ACC112 (cell line): ENCODE measurements around the gene PTN.
"Not testable (repeated sequence)": the region's sequence is repeated elsewhere in the genome, so short reads cannot be mapped to it uniquely, and the experiment has no call there.

Experiments used
- H2AFZ ChIP-seq: fragments of 200-600 bp; sonication (generic); one replicate; pipeline ENCODE4 v1.6.0; 2017; ENCODE audit warnings: antibody characterized with exemption, low read length; ENCODE audit not compliant: unreplicated experiment
- H3K27ac ChIP-seq: fragments of 200-600 bp; sonication (generic); 2 replicates; pipeline ENCODE4 v1.5.1; 2014; ENCODE audit warnings: low read depth, mild to moderate bottlenecking, antibody characterized with exemption, low read length, moderate library complexity
- H3K27me3 ChIP-seq: fragments of 200-600 bp; sonication (generic); 2 replicates; pipeline ENCODE4 v1.6.1; 2014; ENCODE audit warnings: mild to moderate bottlenecking, antibody characterized with exemption, low read length, moderate library complexity, mixed read lengths; ENCODE audit not compliant: insufficient read depth
- H3K36me3 ChIP-seq: fragments of 200-600 bp; sonication (generic); 2 replicates; pipeline ENCODE4 v1.6.1; 2016; ENCODE audit warnings: mild to moderate bottlenecking, antibody characterized with exemption, low read length, moderate library complexity, mixed read lengths; ENCODE audit not compliant: insufficient read depth
- H3K4me1 ChIP-seq: fragments of 200-600 bp; sonication (generic); one replicate; pipeline ENCODE4 v1.6.1; 2016; ENCODE audit warnings: low read length, mixed read lengths; ENCODE audit not compliant: insufficient read depth, unreplicated experiment, control insufficient read depth
- H3K4me3 ChIP-seq: fragments of 200-600 bp; sonication (generic); 2 replicates; pipeline ENCODE4 v1.5.1; 2014; ENCODE audit warnings: mild to moderate bottlenecking, low read depth, low read length
- H3K79me2 ChIP-seq: fragments of 200-600 bp; sonication (generic); one replicate; pipeline ENCODE4 v1.6.0; 2016; ENCODE audit warnings: low read length; ENCODE audit not compliant: control insufficient read depth, unreplicated experiment, insufficient read depth

The PTN gene

DNA sequence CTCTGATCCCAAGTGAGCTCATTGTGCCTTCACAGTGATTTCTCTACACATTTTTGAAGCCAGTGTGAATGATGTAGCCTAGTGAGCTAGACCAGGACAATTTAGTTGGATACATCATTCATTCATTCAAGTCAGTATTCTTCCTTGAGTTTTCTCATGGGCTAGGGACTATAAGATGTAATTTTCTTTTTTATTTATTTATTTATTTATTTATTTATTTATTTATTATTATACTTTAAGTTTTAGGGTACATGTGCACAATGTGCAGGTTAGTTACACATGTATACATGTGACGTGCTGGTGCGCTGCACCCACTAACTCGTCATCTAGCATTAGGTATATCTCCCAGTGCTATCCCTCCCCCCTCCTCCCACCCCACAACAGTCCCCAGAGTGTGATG lies 104.3 kb downstream of the PTN start:
- H3K79me2 ChIP-seq, H3K4me1 ChIP-seq, H3K4me3 ChIP-seq, H2AFZ ChIP-seq, H3K27me3 ChIP-seq, H3K36me3 ChIP-seq, H3K27ac ChIP-seq: not testable (repeated sequence)

DNA sequence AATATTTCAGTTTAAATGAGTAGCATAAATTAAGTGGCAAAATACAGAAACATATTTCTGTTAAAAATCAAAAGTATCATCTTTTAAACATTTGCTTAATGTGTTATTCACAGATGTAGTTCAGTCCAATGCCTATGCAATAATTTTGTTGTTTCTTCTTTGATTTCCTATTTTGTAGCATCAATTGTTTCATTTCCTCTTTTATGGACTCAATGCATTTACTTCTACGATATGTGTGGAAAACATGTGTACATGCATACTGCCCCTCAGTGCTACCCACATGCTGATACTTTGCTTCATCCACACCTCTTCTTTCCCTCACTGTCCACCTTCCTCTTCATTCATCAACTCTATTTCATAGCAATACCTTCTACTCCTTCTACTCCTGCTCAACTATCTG lies 108.1 kb downstream of the PTN start:
- Histone ChIP-seq H3K4me1 (no peaks in the 10 kb centered on the region), H3K27ac (no peak overlapping the region), H3K4me3 (no peak overlapping the region), H2AFZ (no peak overlapping the region), H3K79me2 (no peaks in the 10 kb centered on the region), H3K36me3 (no peaks in the 10 kb centered on the region), H3K27me3 (no peaks in the 10 kb centered on the region)

DNA sequence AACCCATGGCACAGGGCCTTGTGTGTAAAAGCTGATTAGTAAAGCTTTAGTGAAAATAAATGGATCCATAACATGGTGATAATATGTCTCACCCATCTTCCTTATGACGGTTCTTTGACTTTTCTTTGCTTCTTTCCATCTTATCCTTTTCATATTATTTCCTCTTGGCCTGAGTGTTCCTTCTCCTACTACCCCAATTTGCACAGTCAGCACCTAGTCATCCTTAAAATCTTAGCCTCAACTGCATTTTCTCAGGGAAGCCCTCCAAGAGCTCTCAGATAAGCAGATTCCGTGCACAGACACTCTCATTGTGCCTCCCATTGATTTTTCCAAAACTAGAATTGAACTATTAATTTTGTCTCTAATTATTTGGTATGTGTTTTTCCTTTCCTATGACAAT lies 112.4 kb downstream of the PTN start:
- Histone ChIP-seq H3K36me3 (no peaks in the 10 kb centered on the region), H3K4me1 (no peaks in the 10 kb centered on the region), H3K27me3 (0 out of 2 replicates have a peak, but pooled peaks cover 3% of the 10 kb centered on the region), H3K27ac (no peak overlapping the region), H3K79me2 (no peaks in the 10 kb centered on the region), H3K4me3 (no peak overlapping the region), H2AFZ (no peak overlapping the region)

DNA sequence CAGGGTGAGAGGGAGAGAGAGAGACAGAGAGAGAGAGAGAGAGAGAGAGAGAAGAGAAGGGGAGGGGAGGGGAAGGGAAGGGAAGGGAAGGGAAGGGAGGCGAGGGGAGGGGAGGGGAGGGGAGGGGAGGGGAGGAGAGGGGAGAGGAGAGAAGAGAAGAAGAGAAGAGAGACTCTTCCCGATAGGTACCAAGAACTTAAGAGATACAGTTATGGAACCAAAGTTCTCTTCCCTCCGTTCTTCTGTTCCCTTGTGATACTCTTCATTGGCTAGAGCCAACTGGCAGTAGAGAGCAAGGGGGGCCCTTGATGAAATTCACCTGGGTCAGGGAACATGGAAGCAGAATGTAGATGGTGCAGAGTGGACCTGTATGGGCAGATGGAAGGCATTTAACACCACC lies 122.1 kb downstream of the PTN start:
- Histone ChIP-seq H3K4me3 (no peak overlapping the region), H3K36me3 (no peaks in the 10 kb centered on the region), H3K27ac (no peak overlapping the region), H2AFZ (no peak overlapping the region), H3K79me2 (no peaks in the 10 kb centered on the region), H3K4me1 (no peaks in the 10 kb centered on the region), H3K27me3 (peaks cover 28% of the 10 kb centered on the region)

DNA sequence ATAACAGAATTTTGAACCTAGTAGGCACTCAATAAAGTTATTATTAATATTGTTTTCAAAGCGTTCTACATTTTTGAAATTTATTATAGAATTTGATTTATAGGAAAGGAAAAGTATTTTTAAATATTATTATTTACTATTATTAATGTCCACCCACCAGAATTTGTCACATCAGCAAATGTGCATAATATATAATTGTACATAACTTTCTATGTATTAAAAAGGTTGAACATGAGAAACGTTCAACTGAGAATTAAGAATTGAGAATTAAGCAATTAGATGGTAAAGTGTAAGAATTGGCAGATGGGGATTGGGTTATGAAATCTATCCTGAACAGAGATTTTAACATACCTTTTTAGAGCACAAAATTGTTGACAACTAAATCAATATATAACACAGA lies 129.8 kb downstream of the PTN start:
- Histone ChIP-seq H3K4me3 (no peak overlapping the region), H3K4me1 (no peaks in the 10 kb centered on the region), H3K36me3 (no peaks in the 10 kb centered on the region), H3K27ac (no peak overlapping the region), H3K27me3 (0 out of 2 replicates have a peak, but pooled peaks cover 11% of the 10 kb centered on the region), H2AFZ (no peak overlapping the region), H3K79me2 (no peaks in the 10 kb centered on the region)

DNA sequence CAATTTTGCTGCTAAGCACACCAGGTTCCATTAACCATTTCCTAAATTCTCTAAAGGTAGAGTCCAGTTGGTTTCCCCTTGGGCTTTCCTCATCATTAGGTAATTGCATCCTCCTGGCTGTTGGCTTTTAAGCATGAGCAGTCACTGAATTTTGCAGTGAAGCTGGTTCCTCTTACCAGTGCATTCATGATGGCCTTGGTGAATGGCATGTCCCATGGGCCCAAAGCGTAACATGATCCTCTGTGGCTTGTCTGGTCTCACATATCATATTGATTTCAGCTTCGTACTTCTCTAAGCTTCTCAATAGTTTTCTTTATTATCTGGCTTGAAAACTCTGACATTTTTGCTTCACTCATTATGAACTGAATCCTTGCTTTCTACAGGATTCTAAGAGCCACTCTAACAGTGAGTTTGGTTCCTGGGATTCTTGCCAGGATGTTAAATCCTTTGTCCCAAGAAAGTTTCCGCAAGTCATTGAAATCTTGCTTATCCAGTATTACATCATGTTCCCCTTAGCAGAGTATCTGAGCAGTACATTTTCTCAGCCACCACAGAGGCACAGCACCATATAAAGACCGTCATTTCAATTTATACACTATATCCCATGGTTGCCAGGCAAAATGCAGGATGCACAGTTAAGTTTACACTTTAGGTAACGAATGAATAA lies 134.2 kb downstream of the PTN start:
- H3K4me1 ChIP-seq, result no peaks in the 10 kb centered on the region
- no peak overlapping the region for H2AFZ ChIP-seq
- no peaks in the 10 kb centered on the region for H3K79me2 ChIP-seq
- no peak overlapping the region for H3K4me3 ChIP-seq
- H3K36me3 ChIP-seq, result no peaks in the 10 kb centered on the region
- no peak overlapping the region for H3K27ac ChIP-seq
- no peaks in the 10 kb centered on the region for H3K27me3 ChIP-seq

DNA sequence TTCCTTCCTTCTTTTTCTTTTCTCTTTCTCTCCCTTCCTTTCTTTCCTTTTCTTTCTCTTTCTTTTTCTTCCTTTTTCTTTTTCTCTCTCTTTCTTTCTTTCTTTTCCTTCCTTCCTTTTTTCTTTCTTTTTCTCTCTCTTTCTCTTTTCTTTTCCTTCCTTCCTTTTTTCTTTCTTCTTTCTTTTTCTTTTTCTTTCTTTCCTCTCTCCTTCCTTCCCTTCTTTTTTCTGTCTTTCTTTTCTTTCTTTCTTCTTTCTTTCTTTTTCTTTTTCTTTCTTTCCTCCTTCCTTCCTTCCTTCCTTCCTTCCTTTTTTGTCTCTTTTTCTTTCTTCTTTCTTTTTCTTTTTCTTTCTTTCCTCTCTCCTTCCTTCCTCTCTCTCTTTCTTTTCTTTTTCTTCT lies 136.8 kb downstream of the PTN start:
- Histone ChIP-seq H3K27me3 (no peaks in the 10 kb centered on the region), H3K4me1 (no peaks in the 10 kb centered on the region), H3K27ac (no peak overlapping the region), H3K4me3 (no peak overlapping the region), H2AFZ (no peak overlapping the region), H3K79me2 (no peaks in the 10 kb centered on the region), H3K36me3 (no peaks in the 10 kb centered on the region)

DNA sequence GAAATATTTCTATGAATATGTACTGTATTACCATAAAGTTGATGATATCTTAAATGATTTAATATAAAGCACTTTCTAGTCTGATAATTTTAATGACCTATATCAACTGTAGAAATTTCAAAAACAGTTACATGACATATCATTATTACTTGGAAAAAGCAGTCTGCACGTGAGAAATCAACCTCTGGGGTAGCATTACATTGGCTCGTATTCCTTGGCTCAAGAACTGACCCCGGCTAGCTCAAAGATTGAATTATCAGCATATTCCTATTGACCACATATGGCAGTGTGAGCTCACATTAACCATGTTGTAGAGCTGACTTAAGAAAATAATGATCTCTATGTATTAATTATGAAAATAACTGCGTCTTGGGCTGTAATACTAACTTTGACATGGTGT lies 139.3 kb downstream of the PTN start:
- Histone ChIP-seq H2AFZ (no peak overlapping the region), H3K79me2 (no peaks in the 10 kb centered on the region), H3K4me1 (no peaks in the 10 kb centered on the region), H3K36me3 (no peaks in the 10 kb centered on the region), H3K4me3 (no peak overlapping the region), H3K27me3 (no peaks in the 10 kb centered on the region), H3K27ac (no peak overlapping the region)

DNA sequence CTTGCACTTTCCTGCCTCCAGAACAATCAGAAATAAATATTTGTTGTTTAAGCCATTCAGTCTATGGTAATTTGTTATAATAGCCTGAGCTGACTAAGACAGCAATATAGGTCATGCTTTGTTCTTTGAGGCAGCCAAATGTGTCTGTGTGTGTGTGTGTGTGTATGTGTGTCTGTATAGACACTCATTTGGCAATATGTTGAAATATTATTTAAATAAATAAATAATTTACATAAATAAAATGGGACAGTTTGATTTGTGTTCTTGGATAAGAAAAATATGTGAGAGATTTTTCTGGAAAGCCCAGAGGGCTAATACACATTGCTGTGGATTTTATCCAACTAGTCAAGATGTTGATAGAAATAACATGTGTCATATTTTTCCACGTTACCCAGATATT lies 140.2 kb downstream of the PTN start:
- H3K4me3 ChIP-seq, result no peak overlapping the region
- H3K27me3 ChIP-seq, result no peaks in the 10 kb centered on the region
- H3K27ac ChIP-seq, result no peak overlapping the region
- H2AFZ ChIP-seq, result no peak overlapping the region
- no peaks in the 10 kb centered on the region for H3K79me2 ChIP-seq
- no peaks in the 10 kb centered on the region for H3K36me3 ChIP-seq
- no peaks in the 10 kb centered on the region for H3K4me1 ChIP-seq

DNA sequence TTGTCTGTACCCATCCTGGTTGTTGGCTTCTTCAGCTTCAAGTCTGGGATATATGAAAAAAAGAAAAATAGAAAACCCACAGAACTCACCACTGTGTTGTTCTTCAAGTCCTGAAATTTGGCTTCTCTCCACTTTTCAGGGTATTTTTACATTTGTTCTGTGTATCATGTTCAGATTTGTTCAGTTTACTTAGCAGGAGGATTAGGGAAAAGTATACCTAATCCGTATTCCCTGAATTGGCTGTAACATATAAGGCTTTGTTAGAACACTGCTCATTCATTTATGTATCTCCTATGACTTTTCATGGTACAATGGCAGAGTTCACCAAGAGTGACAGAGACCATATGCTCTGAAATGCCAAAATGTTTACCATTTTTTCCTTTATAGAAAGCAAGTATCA lies 146.9 kb downstream of the PTN start:
- Histone ChIP-seq H3K27ac (no peak overlapping the region), H2AFZ (no peak overlapping the region), H3K36me3 (no peaks in the 10 kb centered on the region), H3K27me3 (no peaks in the 10 kb centered on the region), H3K4me1 (no peaks in the 10 kb centered on the region), H3K79me2 (no peaks in the 10 kb centered on the region), H3K4me3 (no peak overlapping the region)

DNA sequence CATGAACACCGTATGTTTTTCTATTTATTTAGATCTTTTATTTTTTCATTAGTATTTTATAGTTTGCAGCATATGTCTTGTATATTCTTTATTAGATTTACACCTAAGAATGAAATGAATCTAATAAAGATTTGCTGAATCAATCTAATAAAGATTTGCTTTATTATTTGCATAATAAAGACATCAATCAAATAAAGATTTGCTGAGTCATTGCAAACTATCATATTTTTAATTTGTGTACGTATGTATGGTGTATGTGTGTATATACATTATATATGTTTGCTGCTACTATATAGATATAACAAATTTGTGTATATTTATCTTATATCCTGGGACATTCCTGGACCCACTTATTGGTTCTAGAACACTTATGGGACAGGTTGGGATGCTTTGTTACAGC lies 147.5 kb downstream of the PTN start:
- Histone ChIP-seq H3K4me1 (no peaks in the 10 kb centered on the region), H3K4me3 (no peak overlapping the region)

More for the DNA sequence above, 147.5 kb downstream of the PTN start:
- H2AFZ ChIP-seq, result no peak overlapping the region
- no peaks in the 10 kb centered on the region for H3K79me2 ChIP-seq
- H3K36me3 ChIP-seq, result no peaks in the 10 kb centered on the region
- no peak overlapping the region for H3K27ac ChIP-seq
- H3K27me3 ChIP-seq, result no peaks in the 10 kb centered on the region
